SK-N-SH treated with all-trans-retinoic acid at 6 μM for 48 hours (cell line): Measurements from ENCODE around the gene GABPA.

ENCODE experiments used
- CSDC2 ChIP-seq: fragments of 250-450 bp; sonication (Bioruptor Pico); IDR thresholded peaks from 2 replicates; pipeline ENCODE4 v1.5.0; 2020; ENCODE audit warnings: mild to moderate bottlenecking, moderate library complexity
- SNAI2 ChIP-seq: fragments of 250-450 bp; sonication (Bioruptor Pico); IDR thresholded peaks from 2 replicates; pipeline ENCODE4 v1.5.0; 2020; ENCODE audit warnings: mild to moderate bottlenecking, moderate library complexity
- ZC3H10 ChIP-seq: fragments of 250-450 bp; sonication (Bioruptor Pico); IDR thresholded peaks from 2 replicates; pipeline ENCODE4 v1.5.1; 2021; ENCODE audit warnings: mild to moderate bottlenecking, moderate library complexity
- ZFP3 ChIP-seq: fragments of 250-450 bp; sonication (Bioruptor Pico); IDR thresholded peaks from 2 replicates; pipeline ENCODE4 v1.5.0; 2020; ENCODE audit warnings: mild to moderate bottlenecking, moderate library complexity
- TF ChIP-seq, protein P1 (sequence below): fragments of 250-450 bp; sonication (Bioruptor Pico); IDR thresholded peaks from 2 replicates; pipeline ENCODE4 v1.5.1; 2020; ENCODE audit warnings: low read depth, mild to moderate bottlenecking, moderate library complexity

DNA sequence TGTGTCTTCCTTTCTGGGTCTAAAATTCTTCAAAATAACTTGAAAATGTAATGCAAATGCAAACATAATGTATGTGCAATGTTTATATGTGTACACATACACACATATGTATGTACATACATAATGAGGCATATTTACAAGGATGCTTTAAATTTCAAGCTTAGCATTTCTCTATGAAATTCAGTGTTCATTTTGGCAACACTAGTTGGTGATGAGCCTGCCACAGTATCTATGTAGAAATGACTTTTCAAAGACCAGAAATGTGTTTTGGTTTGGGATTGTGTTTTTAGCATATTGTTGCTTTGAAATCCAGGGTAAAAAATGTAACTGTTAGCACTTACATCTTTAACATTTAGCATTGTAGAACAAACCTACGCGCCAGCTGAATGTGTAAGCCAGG lies 10.1 kb downstream of the GABPA start:
- TF ChIP-seq ZFP3 (CRISPR knock-in tag) (no peak), SNAI2 (CRISPR knock-in tag) (no peak), ZC3H10 (no peak), CSDC2 (CRISPR knock-in tag) (no peak)
- TF ChIP-seq, protein P1, sequence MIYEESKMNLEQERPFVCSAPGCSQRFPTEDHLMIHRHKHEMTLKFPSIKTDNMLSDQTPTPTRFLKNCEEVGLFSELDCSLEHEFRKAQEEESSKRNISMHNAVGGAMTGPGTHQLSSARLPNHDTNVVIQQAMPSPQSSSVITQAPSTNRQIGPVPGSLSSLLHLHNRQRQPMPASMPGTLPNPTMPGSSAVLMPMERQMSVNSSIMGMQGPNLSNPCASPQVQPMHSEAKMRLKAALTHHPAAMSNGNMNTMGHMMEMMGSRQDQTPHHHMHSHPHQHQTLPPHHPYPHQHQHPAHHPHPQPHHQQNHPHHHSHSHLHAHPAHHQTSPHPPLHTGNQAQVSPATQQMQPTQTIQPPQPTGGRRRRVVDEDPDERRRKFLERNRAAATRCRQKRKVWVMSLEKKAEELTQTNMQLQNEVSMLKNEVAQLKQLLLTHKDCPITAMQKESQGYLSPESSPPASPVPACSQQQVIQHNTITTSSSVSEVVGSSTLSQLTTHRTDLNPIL (CRISPR knock-in tag): no peak
